HepG2 (cell line): Measurements from ENCODE around the gene RPS6KA3. TPM values are rescaled to one million over a fixed set of nuclear protein-coding genes. Genes with fewer than 3 reads are reported as not detected.

Experiments
- ADNP ChIP-seq: sonication (generic); formaldehyde crosslinking; IDR thresholded peaks from 2 replicates; pipeline ENCODE4 v1.4.0; 2020; ENCODE audit warnings: missing genetic modification reagents
- ARNT2 ChIP-seq: sonication (generic); formaldehyde crosslinking; IDR thresholded peaks from 2 replicates; pipeline ENCODE4 v1.8.0; 2022; ENCODE audit warnings: mild to moderate bottlenecking, low read depth, missing genetic modification reagents, moderate library complexity
- CREB3 ChIP-seq: sonication (generic); formaldehyde crosslinking; IDR thresholded peaks from 2 replicates; pipeline ENCODE4 v1.5.0; 2020; ENCODE audit warnings: missing genetic modification reagents
- ELF4 ChIP-seq: sonication (generic); formaldehyde crosslinking; IDR thresholded peaks from 2 replicates; pipeline ENCODE4 v1.5.0; 2020; ENCODE audit warnings: missing genetic modification reagents, mild to moderate bottlenecking, moderate library complexity, borderline replicate concordance
- HNRNPK ChIP-seq: fragments of 200-400 bp; formaldehyde crosslinking; IDR thresholded peaks from 2 replicates; pipeline ENCODE4 v1.6.1; 2018; ENCODE audit warnings: low read length, low read depth, moderate library complexity, mild to moderate bottlenecking; ENCODE audit not compliant: poor library complexity, severe bottlenecking
- HOMEZ ChIP-seq: IDR thresholded peaks from 2 replicates; pipeline ENCODE4 v1.6.1; 2016; ENCODE audit warnings: low read depth
- IKZF1 ChIP-seq: fragments of 450-650 bp; IDR thresholded peaks from 2 replicates; pipeline ENCODE4 v1.7.1; 2016
- KDM2A ChIP-seq: sonication (generic); formaldehyde crosslinking; IDR thresholded peaks from 2 replicates; pipeline ENCODE4 v1.4.0; 2020; ENCODE audit warnings: low read depth, missing genetic modification reagents, borderline replicate concordance
- MAX ChIP-seq: IDR thresholded peaks from 2 replicates; pipeline ENCODE4 v1.6.1; 2012; ENCODE audit warnings: inconsistent platforms
- MXI1 ChIP-seq: IDR thresholded peaks from 3 replicates; pipeline ENCODE4 v1.6.1; 2012; ENCODE audit warnings: low read depth, low read length, inconsistent platforms, borderline replicate concordance
- NR2C2 ChIP-seq: sonication (generic); formaldehyde crosslinking; IDR thresholded peaks from 2 replicates; pipeline ENCODE4 v1.4.0; 2020; ENCODE audit warnings: missing genetic modification reagents, mild to moderate bottlenecking, moderate library complexity, borderline replicate concordance
- NR2F1 ChIP-seq, 2 experiments: fragments of 450-650 bp in 1 of 2; formaldehyde crosslinking in 1 of 2; IDR thresholded peaks; 2 replicates each; pipeline versions ENCODE4 v1.5.0 to v1.6.1; 2016 to 2020; ENCODE audit warnings: mild to moderate bottlenecking in 1 of 2, missing compliant biosample characterization in 1 of 2, missing genetic modification reagents in 1 of 2, moderate library complexity in 1 of 2
- RNF2 ChIP-seq: fragments of 450-650 bp; conservative IDR thresholded peaks from 2 replicates; pipeline ENCODE4 v1.6.1; 2016; ENCODE audit warnings: low read depth
- SIX4 ChIP-seq: sonication (generic); formaldehyde crosslinking; IDR thresholded peaks from 2 replicates; pipeline ENCODE4 v1.4.0; 2020; ENCODE audit warnings: missing genetic modification reagents
- SNAPC2 ChIP-seq: sonication (generic); formaldehyde crosslinking; IDR thresholded peaks from 2 replicates; pipeline ENCODE4 v1.8.1; 2022; ENCODE audit warnings: mild to moderate bottlenecking, missing genetic modification reagents
- THAP11 ChIP-seq: IDR thresholded peaks from 2 replicates; pipeline ENCODE4 v1.6.1; 2016; ENCODE audit warnings: missing biosample characterization, missing genetic modification reagents
- ZBTB38 ChIP-seq: sonication (generic); formaldehyde crosslinking; IDR thresholded peaks from 2 replicates; pipeline ENCODE4 v1.5.1; 2020; ENCODE audit warnings: mild to moderate bottlenecking, missing genetic modification reagents
- ZKSCAN8 ChIP-seq: IDR thresholded peaks from 2 replicates; pipeline ENCODE4 v1.6.1; 2016; ENCODE audit warnings: borderline replicate concordance, missing genetic modification reagents, missing compliant biosample characterization
- ZNF646 ChIP-seq: sonication (generic); formaldehyde crosslinking; IDR thresholded peaks from 2 replicates; pipeline ENCODE4 v1.9.0; 2021; ENCODE audit warnings: mild to moderate bottlenecking, missing genetic modification reagents
- ZNF746 ChIP-seq: sonication (generic); formaldehyde crosslinking; IDR thresholded peaks from 2 replicates; pipeline ENCODE4 v1.8.0; 2022; ENCODE audit warnings: mild to moderate bottlenecking, missing genetic modification reagents
- ZNF768 ChIP-seq: sonication (generic); formaldehyde crosslinking; IDR thresholded peaks from 2 replicates; pipeline ENCODE4 v1.4.0; 2020; ENCODE audit warnings: missing genetic modification reagents
- ZNF816 ChIP-seq: sonication (generic); formaldehyde crosslinking; IDR thresholded peaks from 2 replicates; pipeline ENCODE4 v1.8.0; 2022; ENCODE audit warnings: missing genetic modification reagents, mild to moderate bottlenecking, borderline replicate concordance
- polyA plus RNA-seq, 8 experiments: library from polyadenylated mRNA; depleted of rRNA in 3 of 8; stranded (reverse) in 7 of 8; unstranded in 1 of 8; fragments of >200 nt; fragmentation: Illumina TruSeq in 4 of 8; extraction: Trizol in 4 of 8; gene quantifications; 2 replicates each; pipeline versions ENCODE4 v1.2.1 to v1.2.3, GENCODE V29; 2011 to 2016; ENCODE audit warnings: low read depth in 4 of 8, missing spikeins in 1 of 8, mixed read lengths in 1 of 8; ENCODE audit not compliant: insufficient read depth in 1 of 8
- total RNA-seq, 5 experiments: library from RNA; depleted of rRNA; stranded (reverse); fragments of >200 nt; fragmentation: Illumina TruSeq; extraction: Trizol; gene quantifications; 2 replicates each; pipeline ENCODE4 v1.2.3, GENCODE V29; 2016; ENCODE audit warnings: low read depth in 1 of 5

Gene RPS6KA3
- total and polyA plus RNA-seq, 2 of the 13 experiments (the other 11 are each of a cell fraction or from before 2014, with no cell fraction given): 314 to 357 TPM

- TF ChIP-seq ZKSCAN8 (CRISPR knock-in tag) (no peak), THAP11 (0 out of 2 replicates have a peak, but pooled peaks have one; percentile 48), SNAPC2 (CRISPR knock-in tag) (no peak), HNRNPK (no peak), CREB3 (CRISPR knock-in tag) (no peak), ZNF646 (no peak), NR2F1 (CRISPR knock-in tag; IDR thresholded peaks at IDR 0.05) (peak in 1 of 2 experiments; percentile 53; a peak in 1 of 4 replicates), HOMEZ (CRISPR knock-in tag) (peak; percentile 96), ADNP (no peak), IKZF1 (no peak), ZNF746 (CRISPR knock-in tag) (no peak), NR2C2 (CRISPR knock-in tag) (peak; percentile 31; the same call in 1 of the 2 replicates), KDM2A (CRISPR knock-in tag) (no peak), ZNF768 (CRISPR knock-in tag) (no peak), ARNT2 (CRISPR knock-in tag) (no peak), ZBTB38 (0 out of 2 replicates have a peak, but pooled peaks have one; percentile 27), RNF2 (no peak), MAX (peak; percentile 81), MXI1 (no peak), ZNF816 (CRISPR knock-in tag) (no peak), SIX4 (CRISPR knock-in tag) (no peak), ELF4 (CRISPR knock-in tag) (no peak)
Observed at GRCh38 chrX:20306668-20307067, 40.0 kb upstream of the RPS6KA3 start (continued).
